SK-N-SH (cell line): ENCODE measurements around the gene EIF4G2. TPM values are rescaled to one million over a fixed set of nuclear protein-coding genes. Genes with fewer than 3 reads are reported as not detected.
A peak's percentile ranks its signal among the peaks of the same experiment; 100 is the strongest.

Experiments
- CTCF ChIA-PET: fragments of 300-600, 350-600 bp; formaldehyde crosslinking; extraction: SDS; loops from one replicate; lab custom pipeline; 2021; lab: Yijun Ruan, JAX
- POLR2A ChIA-PET: fragments of 350-600 bp; sonication (Branson Sonifier 250); formaldehyde crosslinking; extraction: SDS; loops from one replicate; lab custom pipeline; 2020; ENCODE audit warnings: antibody characterized with exemption, inconsistent platforms; lab: Yijun Ruan, JAX
- DNase-seq: peaks from one replicate; pipeline ENCODE4 v3.0.0; 2012
- H2AFZ ChIP-seq: fragments of 200-600 bp; sonication (generic); 2 replicates; pipeline ENCODE4 v1.8.1; 2016; ENCODE audit warnings: antibody characterized with exemption, mild to moderate bottlenecking, low read depth
- H3F3A ChIP-seq: fragments of 200-600 bp; sonication (generic); replicated peaks from 2 replicates; pipeline ENCODE3; 2016; ENCODE audit warnings: antibody characterized with exemption, mild to moderate bottlenecking; ENCODE audit not compliant: insufficient read depth
- H3K27ac ChIP-seq, 2 experiments: fragments of 200-500 bp in 1 of 2; fragments of 200-600 bp in 1 of 2; sonication (Bioruptor generic) in 1 of 2; sonication (generic), shearing (Covaris generic) in 1 of 2; 2 replicates each; pipeline versions ENCODE4 v1.5.1 to v1.6.1; 2014 to 2016; ENCODE audit warnings: low read depth in 2 of 2, inconsistent platforms in 1 of 2, low read length in 1 of 2, mild to moderate bottlenecking in 1 of 2, mixed read lengths in 1 of 2
- H3K27me3 ChIP-seq: fragments of 200-600 bp; sonication (generic), shearing (Covaris generic); 2 replicates; pipeline ENCODE4 v1.6.1; 2016; ENCODE audit warnings: mixed run types; ENCODE audit not compliant: insufficient read depth
- H3K36me3 ChIP-seq, 2 experiments: fragments of 200-500 bp in 1 of 2; fragments of 200-600 bp in 1 of 2; sonication (Bioruptor generic) in 1 of 2; sonication (generic) in 1 of 2; replicated peaks in 1 of 2; 2 replicates each; pipeline versions ENCODE3 to v1.5.1; 2014 to 2016; ENCODE audit warnings: low read length in 1 of 2, mild to moderate bottlenecking in 1 of 2; ENCODE audit not compliant: insufficient read depth in 2 of 2, control insufficient read depth in 1 of 2
- H3K4me1 ChIP-seq, 2 experiments: fragments of 200-500 bp in 1 of 2; fragments of 200-600 bp in 1 of 2; sonication (Bioruptor generic) in 1 of 2; sonication (generic), shearing (Covaris generic) in 1 of 2; 2 replicates each; pipeline versions ENCODE4 v1.5.1 to v1.6.1; 2014 to 2016; ENCODE audit warnings: low read depth in 1 of 2, low read length in 1 of 2, mixed run types in 1 of 2; ENCODE audit not compliant: insufficient read depth in 2 of 2, control insufficient read depth in 1 of 2
- H3K4me2 ChIP-seq: fragments of 200-600 bp; sonication (generic), shearing (Covaris generic); 2 replicates; pipeline ENCODE4 v1.6.1; 2017; ENCODE audit warnings: mixed run types
- H3K4me3 ChIP-seq, 2 experiments: fragments of 200-500 bp in 1 of 2; fragments of 200-600 bp in 1 of 2; sonication (Bioruptor generic) in 1 of 2; sonication (generic), shearing (Covaris generic) in 1 of 2; 2 replicates each; pipeline versions ENCODE4 v1.5.1 to v1.8.1; 2014 to 2016; ENCODE audit warnings: low read depth in 2 of 2, inconsistent platforms in 1 of 2, low read length in 1 of 2, mild to moderate bottlenecking in 1 of 2, mixed read lengths in 1 of 2, moderate library complexity in 1 of 2
- H3K79me2 ChIP-seq: fragments of 200-600 bp; sonication (generic); 2 replicates; pipeline ENCODE4 v1.8.1; 2017; ENCODE audit warnings: mild to moderate bottlenecking; ENCODE audit not compliant: insufficient read depth
- H3K9ac ChIP-seq: fragments of 200-600 bp; sonication (generic); 2 replicates; pipeline ENCODE4 v1.6.1; 2017; ENCODE audit warnings: mixed run types
- H3K9me2 ChIP-seq: fragments of 200-600 bp; sonication (generic); 2 replicates; pipeline ENCODE4 v1.6.1; 2017; ENCODE audit warnings: mixed run types
- H3K9me3 ChIP-seq: fragments of 200-600 bp; sonication (generic); 2 replicates; pipeline ENCODE4 v1.6.1; 2017; ENCODE audit warnings: mixed run types, mild to moderate bottlenecking, moderate library complexity
- H4K20me1 ChIP-seq: fragments of 200-600 bp; sonication (generic); 2 replicates; pipeline ENCODE4 v1.6.1; 2017; ENCODE audit warnings: mild to moderate bottlenecking, mixed run types; ENCODE audit not compliant: insufficient read depth
- ELF1 ChIP-seq: IDR thresholded peaks from 2 replicates; pipeline ENCODE4 v1.4.0; 2012
- FOXJ3 ChIP-seq: sonication (generic); formaldehyde crosslinking; IDR thresholded peaks from 2 replicates; pipeline ENCODE4 v1.5.1; 2020; ENCODE audit warnings: mild to moderate bottlenecking, missing genetic modification reagents
- FOXM1 ChIP-seq: IDR thresholded peaks from 2 replicates; pipeline ENCODE4 v1.4.0; 2012; ENCODE audit warnings: low read depth, mild to moderate bottlenecking
- GABPA ChIP-seq: IDR thresholded peaks from 2 replicates; pipeline ENCODE4 v1.4.0; 2012; ENCODE audit warnings: low read depth, mild to moderate bottlenecking
- GATA2 ChIP-seq: sonication (generic); formaldehyde crosslinking; IDR thresholded peaks from 2 replicates; pipeline ENCODE4 v1.5.0; 2020; ENCODE audit warnings: mild to moderate bottlenecking, missing genetic modification reagents
- MAX ChIP-seq: IDR thresholded peaks from 2 replicates; pipeline ENCODE4 v1.4.0; 2012; ENCODE audit warnings: low read depth
- MEF2A ChIP-seq: IDR thresholded peaks from 2 replicates; pipeline ENCODE4 v1.4.0; 2012; ENCODE audit warnings: low read depth, borderline replicate concordance
- NFIC ChIP-seq: IDR thresholded peaks from 2 replicates; pipeline ENCODE4 v1.4.0; 2012; ENCODE audit warnings: borderline replicate concordance
- POLR2AphosphoS5 ChIP-seq: IDR thresholded peaks from 2 replicates; pipeline ENCODE4 v1.6.1; 2012; ENCODE audit warnings: low read depth, low read length
- RAD21 ChIP-seq: IDR thresholded peaks from 2 replicates; pipeline ENCODE4 v1.6.1; 2012; ENCODE audit warnings: mild to moderate bottlenecking, low read length
- RFX5 ChIP-seq: IDR thresholded peaks from 2 replicates; pipeline ENCODE4 v1.6.1; 2012; ENCODE audit warnings: mild to moderate bottlenecking, improper control_type of control experiment, low read length
- SIN3A ChIP-seq: IDR thresholded peaks from 2 replicates; pipeline ENCODE4 v1.6.1; 2012; ENCODE audit warnings: low read depth, mild to moderate bottlenecking, low read length, moderate library complexity, borderline replicate concordance
- SMC3 ChIP-seq: IDR thresholded peaks from 2 replicates; pipeline ENCODE4 v1.6.1; 2012; ENCODE audit warnings: low read depth, low read length, improper control_type of control experiment
- TCF12 ChIP-seq: IDR thresholded peaks from 2 replicates; pipeline ENCODE4 v1.4.0; 2012
- YY1 ChIP-seq: IDR thresholded peaks from 2 replicates; pipeline ENCODE4 v1.4.0; 2012; ENCODE audit warnings: low read depth, mild to moderate bottlenecking
- WGBS: methylation state at CpG from one replicate; pipeline ENCODE4 v1.1.6; 2017; ENCODE audit warnings: low lambda C conversion rate; 5-methylcytosine and 5-hydroxymethylcytosine counted together
- polyA plus RNA-seq, 3 experiments: library from polyadenylated mRNA; depleted of rRNA; stranded (reverse); fragments of >200 nt; gene quantifications; 2 replicates each; pipeline ENCODE4 v1.2.3, GENCODE V29; 2012
- TF ChIP-seq, protein P1 (sequence below): IDR thresholded peaks from 2 replicates; pipeline ENCODE4 v1.4.0; 2012; ENCODE audit warnings: low read depth, borderline replicate concordance
- TF ChIP-seq, protein P2 (sequence below): IDR thresholded peaks from 2 replicates; pipeline ENCODE4 v1.6.1; 2012; ENCODE audit warnings: mild to moderate bottlenecking, low read depth, low read length, moderate library complexity
- TF ChIP-seq, protein P3 (sequence below): fragments of 200-600 bp; sonication (generic); IDR thresholded peaks from 2 replicates; pipeline ENCODE4 v1.6.1; 2017; ENCODE audit warnings: antibody characterized with exemption, mild to moderate bottlenecking, moderate library complexity

The EIF4G2 gene
- polyA plus RNA-seq, 1 of the 3 experiments (the other 2 are of a cell fraction): 298 TPM

- no peak overlapping the region for H3K4me3 ChIP-seq
- H3F3A ChIP-seq: peaks cover 33% of the 10 kb centered on the region
- H3K79me2 ChIP-seq: no peaks in the 10 kb centered on the region
- peak overlapping the region; percentile 55; the same call in 1 of the 2 replicates for H3K4me2 ChIP-seq
- DNase-seq: no peak
- peak overlapping the region; percentile 95 to 98 for H3K27ac ChIP-seq
- ChIA-PET CTCF (interaction anchor here (0.8 to 2.3 kb wide), 7 partner anchors 10 to 373 kb away, joined by 3 to 13 read pairs (median 5); partner anchors contain the start of gene EIF4G2), POLR2A (interaction anchor here (0.8 to 1.9 kb wide), 4 partner anchors 11 to 30 kb away, joined by 3 to 11 read pairs (median 6); partner anchors contain the start of genes CTR9 and EIF4G2)
- peak overlapping the region; percentile 68 for H3K9ac ChIP-seq
- H3K9me3 ChIP-seq: no peaks in the 10 kb centered on the region
- peaks cover 14 to 26% of the 10 kb centered on the region in 2 experiments; a peak in 3 of 4 replicates for H3K4me1 ChIP-seq
- H4K20me1 ChIP-seq: no peaks in the 10 kb centered on the region
- TF ChIP-seq SMC3 (no peak), MEF2A (no peak), GATA2 (no peak), POLR2AphosphoS5 (no peak), RAD21 (no peak)
- TF ChIP-seq, protein P1, sequence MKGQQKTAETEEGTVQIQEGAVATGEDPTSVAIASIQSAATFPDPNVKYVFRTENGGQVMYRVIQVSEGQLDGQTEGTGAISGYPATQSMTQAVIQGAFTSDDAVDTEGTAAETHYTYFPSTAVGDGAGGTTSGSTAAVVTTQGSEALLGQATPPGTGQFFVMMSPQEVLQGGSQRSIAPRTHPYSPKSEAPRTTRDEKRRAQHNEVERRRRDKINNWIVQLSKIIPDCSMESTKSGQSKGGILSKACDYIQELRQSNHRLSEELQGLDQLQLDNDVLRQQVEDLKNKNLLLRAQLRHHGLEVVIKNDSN: no peak
- 75% methylated on average over 1 of the region's 1 CpG for WGBS
- peaks cover 32 to 38% of the 10 kb centered on the region in 2 experiments for H3K36me3 ChIP-seq
- H2AFZ ChIP-seq: peak overlapping the region; percentile 37; the same call in 1 of the 2 replicates
- H3K9me2 ChIP-seq: no peaks in the 10 kb centered on the region
- H3K27me3 ChIP-seq: no peaks in the 10 kb centered on the region
Observed at GRCh38 chr11:10779086-10779485, 29.6 kb downstream of the EIF4G2 start.

- ChIA-PET POLR2A (interaction anchor here (0.8 to 1.9 kb wide), 7 partner anchors 10 to 80 kb away, joined by 3 to 11 read pairs (median 4); partner anchors contain the start of genes CTR9, EIF4G2 and ZBED5), CTCF (interaction anchor here (0.6 to 2.3 kb wide), 10 partner anchors 9 to 471 kb away, joined by 3 to 13 read pairs (median 3); partner anchors contain the start of gene EIF4G2)
- H4K20me1 ChIP-seq: no peaks in the 10 kb centered on the region
- peak overlapping the region; percentile 37; the same call in 1 of the 2 replicates for H2AFZ ChIP-seq
- H3K4me3 ChIP-seq: no peak overlapping the region
- peak overlapping the region; percentile 55; the same call in 1 of the 2 replicates for H3K4me2 ChIP-seq
- peaks cover 33% of the 10 kb centered on the region for H3F3A ChIP-seq
- no peaks in the 10 kb centered on the region for H3K9me2 ChIP-seq
- H3K4me1 ChIP-seq: peaks cover 13 to 23% of the 10 kb centered on the region in 2 experiments; a peak in 3 of 4 replicates
- peaks cover 39 to 42% of the 10 kb centered on the region in 2 experiments for H3K36me3 ChIP-seq
- WGBS: 22% methylated on average over 13 of the region's 13 CpGs
- DNase-seq: peak; percentile 78
- H3K9ac ChIP-seq: peak overlapping the region; percentile 68
- H3K79me2 ChIP-seq: no peaks in the 10 kb centered on the region
- no peaks in the 10 kb centered on the region for H3K9me3 ChIP-seq
- H3K27me3 ChIP-seq: no peaks in the 10 kb centered on the region
- H3K27ac ChIP-seq: peak overlapping the region; percentile 95 to 98
- TF ChIP-seq SIN3A: no peak
- no peak for TF ChIP-seq YY1
- TF ChIP-seq GABPA: no peak
- TF ChIP-seq NFIC: peak; percentile 37; the same call in 1 of the 2 replicates
- TF ChIP-seq RFX5: peak; percentile 53; the same call in 1 of the 2 replicates
- no peak for TF ChIP-seq RAD21
- TF ChIP-seq, protein P2, sequence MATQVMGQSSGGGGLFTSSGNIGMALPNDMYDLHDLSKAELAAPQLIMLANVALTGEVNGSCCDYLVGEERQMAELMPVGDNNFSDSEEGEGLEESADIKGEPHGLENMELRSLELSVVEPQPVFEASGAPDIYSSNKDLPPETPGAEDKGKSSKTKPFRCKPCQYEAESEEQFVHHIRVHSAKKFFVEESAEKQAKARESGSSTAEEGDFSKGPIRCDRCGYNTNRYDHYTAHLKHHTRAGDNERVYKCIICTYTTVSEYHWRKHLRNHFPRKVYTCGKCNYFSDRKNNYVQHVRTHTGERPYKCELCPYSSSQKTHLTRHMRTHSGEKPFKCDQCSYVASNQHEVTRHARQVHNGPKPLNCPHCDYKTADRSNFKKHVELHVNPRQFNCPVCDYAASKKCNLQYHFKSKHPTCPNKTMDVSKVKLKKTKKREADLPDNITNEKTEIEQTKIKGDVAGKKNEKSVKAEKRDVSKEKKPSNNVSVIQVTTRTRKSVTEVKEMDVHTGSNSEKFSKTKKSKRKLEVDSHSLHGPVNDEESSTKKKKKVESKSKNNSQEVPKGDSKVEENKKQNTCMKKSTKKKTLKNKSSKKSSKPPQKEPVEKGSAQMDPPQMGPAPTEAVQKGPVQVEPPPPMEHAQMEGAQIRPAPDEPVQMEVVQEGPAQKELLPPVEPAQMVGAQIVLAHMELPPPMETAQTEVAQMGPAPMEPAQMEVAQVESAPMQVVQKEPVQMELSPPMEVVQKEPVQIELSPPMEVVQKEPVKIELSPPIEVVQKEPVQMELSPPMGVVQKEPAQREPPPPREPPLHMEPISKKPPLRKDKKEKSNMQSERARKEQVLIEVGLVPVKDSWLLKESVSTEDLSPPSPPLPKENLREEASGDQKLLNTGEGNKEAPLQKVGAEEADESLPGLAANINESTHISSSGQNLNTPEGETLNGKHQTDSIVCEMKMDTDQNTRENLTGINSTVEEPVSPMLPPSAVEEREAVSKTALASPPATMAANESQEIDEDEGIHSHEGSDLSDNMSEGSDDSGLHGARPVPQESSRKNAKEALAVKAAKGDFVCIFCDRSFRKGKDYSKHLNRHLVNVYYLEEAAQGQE: no peak
- peak; percentile 82 for TF ChIP-seq TCF12
- TF ChIP-seq MAX: peak; percentile 93
- peak; percentile 61; the same call in 1 of the 2 replicates for TF ChIP-seq POLR2AphosphoS5
- TF ChIP-seq, protein P3, sequence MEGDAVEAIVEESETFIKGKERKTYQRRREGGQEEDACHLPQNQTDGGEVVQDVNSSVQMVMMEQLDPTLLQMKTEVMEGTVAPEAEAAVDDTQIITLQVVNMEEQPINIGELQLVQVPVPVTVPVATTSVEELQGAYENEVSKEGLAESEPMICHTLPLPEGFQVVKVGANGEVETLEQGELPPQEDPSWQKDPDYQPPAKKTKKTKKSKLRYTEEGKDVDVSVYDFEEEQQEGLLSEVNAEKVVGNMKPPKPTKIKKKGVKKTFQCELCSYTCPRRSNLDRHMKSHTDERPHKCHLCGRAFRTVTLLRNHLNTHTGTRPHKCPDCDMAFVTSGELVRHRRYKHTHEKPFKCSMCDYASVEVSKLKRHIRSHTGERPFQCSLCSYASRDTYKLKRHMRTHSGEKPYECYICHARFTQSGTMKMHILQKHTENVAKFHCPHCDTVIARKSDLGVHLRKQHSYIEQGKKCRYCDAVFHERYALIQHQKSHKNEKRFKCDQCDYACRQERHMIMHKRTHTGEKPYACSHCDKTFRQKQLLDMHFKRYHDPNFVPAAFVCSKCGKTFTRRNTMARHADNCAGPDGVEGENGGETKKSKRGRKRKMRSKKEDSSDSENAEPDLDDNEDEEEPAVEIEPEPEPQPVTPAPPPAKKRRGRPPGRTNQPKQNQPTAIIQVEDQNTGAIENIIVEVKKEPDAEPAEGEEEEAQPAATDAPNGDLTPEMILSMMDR: no peak
- peak; percentile 87 for TF ChIP-seq FOXJ3 (CRISPR knock-in tag)
- no peak for TF ChIP-seq ELF1
- no peak for TF ChIP-seq FOXM1
- TF ChIP-seq, protein P1: no peak
Observed at GRCh38 chr11:10778217-10778970, 30.3 kb downstream of the EIF4G2 start.
